Measurements from ENCODE around the gene SPARC.

- TF ChIP-seq, protein P1, sequence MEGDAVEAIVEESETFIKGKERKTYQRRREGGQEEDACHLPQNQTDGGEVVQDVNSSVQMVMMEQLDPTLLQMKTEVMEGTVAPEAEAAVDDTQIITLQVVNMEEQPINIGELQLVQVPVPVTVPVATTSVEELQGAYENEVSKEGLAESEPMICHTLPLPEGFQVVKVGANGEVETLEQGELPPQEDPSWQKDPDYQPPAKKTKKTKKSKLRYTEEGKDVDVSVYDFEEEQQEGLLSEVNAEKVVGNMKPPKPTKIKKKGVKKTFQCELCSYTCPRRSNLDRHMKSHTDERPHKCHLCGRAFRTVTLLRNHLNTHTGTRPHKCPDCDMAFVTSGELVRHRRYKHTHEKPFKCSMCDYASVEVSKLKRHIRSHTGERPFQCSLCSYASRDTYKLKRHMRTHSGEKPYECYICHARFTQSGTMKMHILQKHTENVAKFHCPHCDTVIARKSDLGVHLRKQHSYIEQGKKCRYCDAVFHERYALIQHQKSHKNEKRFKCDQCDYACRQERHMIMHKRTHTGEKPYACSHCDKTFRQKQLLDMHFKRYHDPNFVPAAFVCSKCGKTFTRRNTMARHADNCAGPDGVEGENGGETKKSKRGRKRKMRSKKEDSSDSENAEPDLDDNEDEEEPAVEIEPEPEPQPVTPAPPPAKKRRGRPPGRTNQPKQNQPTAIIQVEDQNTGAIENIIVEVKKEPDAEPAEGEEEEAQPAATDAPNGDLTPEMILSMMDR (IDR thresholded peaks at IDR 0.05): no peak
- TF ChIP-seq POLR2A (IDR thresholded peaks at IDR 0.05) (no peak), POLR2AphosphoS5 (IDR thresholded peaks at IDR 0.05) (no peak)
These were observed 37.7 kb downstream of the SPARC start for GRCh38 chr5:151648988-151649387.
